GM12865 (cell line): Measurements from ENCODE around the gene OSBPL1A.
"Not testable (repeated sequence)": the region's sequence is repeated elsewhere in the genome, so short reads cannot be mapped to it uniquely, and the experiment has no call there.

Experiments
- DNase-seq: peaks from one replicate; pipeline ENCODE4 v3.0.0; 2010; ENCODE audit warnings: low read depth
- H3K4me3 ChIP-seq: 2 replicates; pipeline ENCODE4 v1.5.1; 2011; ENCODE audit warnings: mild to moderate bottlenecking, low read depth, low read length, control low read depth
- CTCF ChIP-seq: IDR thresholded peaks from 2 replicates; pipeline ENCODE4 v1.5.1; 2011; ENCODE audit warnings: low read length, control low read depth, low read depth, inconsistent platforms; ENCODE audit not compliant: insufficient read depth; ENCODE audit errors: missing control alignments

Gene OSBPL1A

GRCh38 chr18:24153397-24153796, 244.2 kb downstream of the OSBPL1A start:
- no peak for DNase-seq
- H3K4me3 ChIP-seq = no peak overlapping the region
- TF ChIP-seq CTCF = no peak

GRCh38 chr18:24149591-24149990, 248.0 kb downstream of the OSBPL1A start:
- DNase-seq, H3K4me3 ChIP-seq: not testable (repeated sequence)

- no peak overlapping the region for H3K4me3 ChIP-seq
- no peak for DNase-seq
- no peak for TF ChIP-seq CTCF
Measured at GRCh38 chr18:24142376-24142775, 255.2 kb downstream of the OSBPL1A start.

GRCh38 chr18:24140697-24141096, 256.9 kb downstream of the OSBPL1A start:
- DNase-seq = no peak
- no peak overlapping the region for H3K4me3 ChIP-seq
- no peak for TF ChIP-seq CTCF

- TF ChIP-seq CTCF = no peak
- H3K4me3 ChIP-seq = peak within 1 kb of the TSS; percentile 32
- DNase-seq = peak; percentile 65
Measured at GRCh38 chr18:24138789-24139616, 258.6 kb downstream of the OSBPL1A start, which contains the start of gene CABYR. CABYR (plus strand) TSS chr18:24139062; CDS start chr18:24143115, 4,053 bp downstream.

GRCh38 chr18:24138409-24138788, 259.2 kb downstream of the OSBPL1A start:
- no peak for DNase-seq
- TF ChIP-seq CTCF = no peak
- H3K4me3 ChIP-seq = peak overlapping the region; percentile 32

- no peak overlapping the region for H3K4me3 ChIP-seq
- TF ChIP-seq CTCF = no peak
- DNase-seq = peak; percentile 29
Measured at GRCh38 chr18:24136967-24137373, 260.7 kb downstream of the OSBPL1A start.
